BLaER1 treated with 17β-estradiol and CSF1 and Interleukin-3, amounts not matched to agents 10 nM and 100 nM (cell line): ENCODE results near the gene HDAC7.

Experiments used
- H3K27ac ChIP-seq, 11 experiments: shearing (Covaris generic); formaldehyde crosslinking; 2 replicates each; pipeline ENCODE4 v1.8.1; 2022
- H3K27me3 ChIP-seq, 11 experiments: shearing (Covaris generic); formaldehyde crosslinking; 2 replicates each; pipeline ENCODE4 v1.8.1; 2022
- H3K36me3 ChIP-seq, 11 experiments: shearing (Covaris generic); formaldehyde crosslinking; 2 replicates each; pipeline ENCODE4 v1.8.1; 2022
- H3K4me1 ChIP-seq, 10 experiments: shearing (Covaris generic); formaldehyde crosslinking; 2 replicates each; pipeline ENCODE4 v1.8.1; 2022
- H3K4me2 ChIP-seq, 11 experiments: shearing (Covaris generic); formaldehyde crosslinking; 2 replicates each; pipeline ENCODE4 v1.8.1; 2022
- H3K4me3 ChIP-seq, 10 experiments: shearing (Covaris generic); formaldehyde crosslinking; 2 replicates each; pipeline ENCODE4 v1.8.1; 2022
- H3K9ac ChIP-seq, 11 experiments: shearing (Covaris generic); formaldehyde crosslinking; 2 replicates each; pipeline ENCODE4 v1.8.1; 2022
- H3K9me3 ChIP-seq, 11 experiments: shearing (Covaris generic); formaldehyde crosslinking; replicated peaks in 1 of 11; 2 replicates each; pipeline ENCODE4 v1.8.1; 2022
- H4K20me1 ChIP-seq, 11 experiments: shearing (Covaris generic); formaldehyde crosslinking; 2 replicates each; pipeline ENCODE4 v1.8.1; 2022
- Cebpa-rat ChIP-seq, 11 experiments: shearing (Covaris generic); IDR thresholded peaks; 2 replicates each; pipeline ENCODE4 v1.8.1; 2022

Gene HDAC7

GRCh38 chr12:47852096-47852571 is 32.4 kb upstream of the HDAC7 start:
- no peak overlapping the region for H3K4me3 ChIP-seq
- H3K36me3 ChIP-seq: peaks cover 0 to 75% (median 0%) of the 10 kb centered on the region in 11 experiments; a peak in 7 of 22 replicates
- peaks cover 0 to 6% (median 0%) of the 10 kb centered on the region in 11 experiments; a peak in 1 of 22 replicates for H4K20me1 ChIP-seq
- no peak overlapping the region for H3K4me2 ChIP-seq
- H3K4me1 ChIP-seq: peaks cover 0 to 10% (median 0%) of the 10 kb centered on the region in 10 experiments; a peak in 8 of 20 replicates
- no peaks in the 10 kb centered on the region for H3K27me3 ChIP-seq
- no peak for TF ChIP-seq Cebpa-rat (IDR thresholded peaks at IDR 0.05)
- no peak overlapping the region for H3K27ac ChIP-seq
- no peak overlapping the region for H3K9ac ChIP-seq
- no peaks in the 10 kb centered on the region for H3K9me3 ChIP-seq

GRCh38 chr12:47851303-47851952 is 31.7 kb upstream of the HDAC7 start:
- TF ChIP-seq Cebpa-rat (IDR thresholded peaks at IDR 0.05): no peak
- peaks cover 0 to 10% (median 0%) of the 10 kb centered on the region in 10 experiments; a peak in 8 of 20 replicates for H3K4me1 ChIP-seq
- H3K27ac ChIP-seq: no peak overlapping the region
- H3K4me2 ChIP-seq: no peak overlapping the region
- H3K4me3 ChIP-seq: no peak overlapping the region
- H4K20me1 ChIP-seq: peaks cover 0 to 6% (median 0%) of the 10 kb centered on the region in 11 experiments; a peak in 1 of 22 replicates
- H3K9me3 ChIP-seq: no peaks in the 10 kb centered on the region
- no peak overlapping the region for H3K9ac ChIP-seq
- no peaks in the 10 kb centered on the region for H3K27me3 ChIP-seq
- H3K36me3 ChIP-seq: peaks cover 0 to 72% (median 0%) of the 10 kb centered on the region in 11 experiments; a peak in 7 of 22 replicates

GRCh38 chr12:47850153-47851084 is 30.7 kb upstream of the HDAC7 start:
- Histone ChIP-seq H3K36me3 (peaks cover 0 to 75% (median 0%) of the 10 kb centered on the region in 11 experiments; a peak in 7 of 22 replicates), H3K4me3 (no peak overlapping the region), H3K9me3 (no peaks in the 10 kb centered on the region), H3K9ac (no peak overlapping the region), H4K20me1 (peaks cover 0 to 6% (median 0%) of the 10 kb centered on the region in 11 experiments; a peak in 1 of 22 replicates), H3K4me2 (no peak overlapping the region; a peak in 1 of 22 replicates), H3K27ac (no peak overlapping the region), H3K27me3 (no peaks in the 10 kb centered on the region), H3K4me1 (peaks cover 0 to 10% (median 0%) of the 10 kb centered on the region in 10 experiments; a peak in 8 of 20 replicates)
- TF ChIP-seq Cebpa-rat (IDR thresholded peaks at IDR 0.05): no peak

GRCh38 chr12:47849261-47849660 is 29.6 kb upstream of the HDAC7 start:
- Histone ChIP-seq H3K27me3 (no peaks in the 10 kb centered on the region), H3K9ac (no peak overlapping the region), H3K27ac (no peak overlapping the region), H3K4me1 (peaks cover 0 to 10% (median 6%) of the 10 kb centered on the region in 10 experiments; a peak in 16 of 20 replicates), H3K36me3 (peaks cover 0 to 75% (median 0%) of the 10 kb centered on the region in 11 experiments; a peak in 7 of 22 replicates), H3K4me2 (peak overlapping the region in 2 of 11 experiments; percentile 39 to 43; a peak in 4 of 22 replicates), H3K4me3 (no peak overlapping the region), H4K20me1 (peaks cover 0 to 6% (median 0%) of the 10 kb centered on the region in 11 experiments; a peak in 1 of 22 replicates), H3K9me3 (no peaks in the 10 kb centered on the region)
- no peak for TF ChIP-seq Cebpa-rat (IDR thresholded peaks at IDR 0.05)

GRCh38 chr12:47848853-47849252 is 29.1 kb upstream of the HDAC7 start:
- Histone ChIP-seq H3K27ac (no peak overlapping the region), H3K4me1 (peaks cover 1 to 14% (median 9%) of the 10 kb centered on the region in 10 experiments; a peak in 17 of 20 replicates), H4K20me1 (peaks cover 0 to 6% (median 0%) of the 10 kb centered on the region in 11 experiments; a peak in 2 of 22 replicates), H3K4me3 (no peak overlapping the region), H3K36me3 (peaks cover 0 to 75% (median 0%) of the 10 kb centered on the region in 11 experiments; a peak in 6 of 22 replicates), H3K27me3 (no peaks in the 10 kb centered on the region), H3K9ac (no peak overlapping the region), H3K4me2 (peak overlapping the region in 2 of 11 experiments; percentile 39 to 43; a peak in 4 of 22 replicates), H3K9me3 (no peaks in the 10 kb centered on the region)
- TF ChIP-seq Cebpa-rat (IDR thresholded peaks at IDR 0.05): no peak

GRCh38 chr12:47846294-47846996 is 26.7 kb upstream of the HDAC7 start:
- Histone ChIP-seq H4K20me1 (peaks cover 0 to 4% (median 0%) of the 10 kb centered on the region in 11 experiments; a peak in 2 of 22 replicates), H3K9ac (no peak overlapping the region), H3K4me2 (no peak overlapping the region), H3K27ac (no peak overlapping the region), H3K27me3 (no peaks in the 10 kb centered on the region), H3K4me1 (peaks cover 6 to 19% (median 11%) of the 10 kb centered on the region in 10 experiments; a peak in 17 of 20 replicates), H3K4me3 (no peak overlapping the region), H3K9me3 (no peaks in the 10 kb centered on the region), H3K36me3 (peaks cover 0 to 61% (median 0%) of the 10 kb centered on the region in 11 experiments; a peak in 6 of 22 replicates)
- no peak for TF ChIP-seq Cebpa-rat (IDR thresholded peaks at IDR 0.05)

GRCh38 chr12:47845081-47845480 is 25.4 kb upstream of the HDAC7 start:
- Histone ChIP-seq H3K4me1 (peaks cover 6 to 19% (median 11%) of the 10 kb centered on the region in 10 experiments; a peak in 17 of 20 replicates), H3K4me2 (no peak overlapping the region), H3K4me3 (no peak overlapping the region), H3K27ac (no peak overlapping the region), H3K27me3 (no peaks in the 10 kb centered on the region), H4K20me1 (no peaks in the 10 kb centered on the region; a peak in 1 of 22 replicates), H3K36me3 (peaks cover 0 to 50% (median 0%) of the 10 kb centered on the region in 11 experiments; a peak in 6 of 22 replicates), H3K9ac (no peak overlapping the region), H3K9me3 (no peaks in the 10 kb centered on the region)
- no peak for TF ChIP-seq Cebpa-rat (IDR thresholded peaks at IDR 0.05)
